K562 (cell line): ENCODE results near the gene HTR3B. TPM values are rescaled to one million over a fixed set of nuclear protein-coding genes. Genes with fewer than 3 reads are reported as not detected.

Source experiments
- ARHGAP35 ChIP-seq: fragments of 450-650 bp; IDR thresholded peaks from 2 replicates; pipeline ENCODE4 v1.6.1; 2018; ENCODE audit not compliant: partially characterized antibody
- E4F1 ChIP-seq: fragments of 250-450 bp; sonication (Bioruptor Pico); IDR thresholded peaks from 2 replicates; pipeline ENCODE4 v1.5.0; 2021; ENCODE audit warnings: mild to moderate bottlenecking, borderline replicate concordance
- ETV6 ChIP-seq, 3 experiments: fragments of 150-350 bp in 1 of 3; sonication (generic) in 1 of 3; formaldehyde crosslinking in 1 of 3; IDR thresholded peaks; 2 replicates each; pipeline versions ENCODE4 v1.6.1 to v1.8.0; 2014 to 2022; ENCODE audit warnings: borderline replicate concordance in 2 of 3, low read depth in 2 of 3, antibody characterized with exemption in 1 of 3, low read length in 1 of 3, mild to moderate bottlenecking in 1 of 3, missing genetic modification reagents in 1 of 3
- GTF2E2 ChIP-seq: fragments of 200-800 bp; sonication (Bioruptor generic); IDR thresholded peaks from 2 replicates; pipeline ENCODE4 v1.6.1; 2016; ENCODE audit warnings: missing genetic modification characterization, missing compliant biosample characterization
- IRF1 ChIP-seq: sonication (generic); formaldehyde crosslinking; IDR thresholded peaks from 2 replicates; pipeline ENCODE4 v1.8.0; 2022; ENCODE audit warnings: missing genetic modification reagents, mild to moderate bottlenecking, borderline replicate concordance
- MCM2 ChIP-seq: fragments of 450-650 bp; IDR thresholded peaks from 2 replicates; pipeline ENCODE4 v1.6.1; 2017; ENCODE audit warnings: low read depth, mild to moderate bottlenecking
- NFYB ChIP-seq: IDR thresholded peaks from 2 replicates; pipeline ENCODE4 v1.6.1; 2011; ENCODE audit warnings: mild to moderate bottlenecking, moderate library complexity; ENCODE audit not compliant: insufficient read length; ENCODE audit errors: extremely low read depth
- PHB ChIP-seq: fragments of 250-450 bp; sonication (Bioruptor Pico); IDR thresholded peaks from 2 replicates; pipeline ENCODE4 v1.5.0; 2021
- SIN3A ChIP-seq, 2 experiments: fragments of 150-350 bp in 1 of 2; IDR thresholded peaks; 2 replicates each; pipeline ENCODE4 v1.6.1; 2011 to 2016; ENCODE audit warnings: borderline replicate concordance in 2 of 2, low read depth in 2 of 2, low read length in 2 of 2, mild to moderate bottlenecking in 2 of 2, moderate library complexity in 2 of 2; ENCODE audit not compliant: control insufficient read depth in 1 of 2
- ZBTB40 ChIP-seq, 2 experiments: fragments of 450-650 bp in 1 of 2; sonication (generic) in 1 of 2; formaldehyde crosslinking in 1 of 2; IDR thresholded peaks; 2 replicates each; pipeline versions ENCODE4 v1.7.1 to v1.9.0; 2016 to 2022; ENCODE audit warnings: inconsistent platforms in 1 of 2, mild to moderate bottlenecking in 1 of 2, missing genetic modification reagents in 1 of 2
- ZNF668 ChIP-seq: fragments of 250-450 bp; sonication (Bioruptor Pico); IDR thresholded peaks from 2 replicates; pipeline ENCODE4 v1.8.0; 2022; ENCODE audit warnings: mild to moderate bottlenecking, inconsistent platforms
- polyA plus RNA-seq, 8 experiments: library from polyadenylated mRNA; depleted of rRNA in 4 of 8; stranded (reverse) in 5 of 8; unstranded in 3 of 8; fragments of >200 nt; fragmentation: Nextera tagmentation in 2 of 8; fragmentation: Illumina TruSeq in 1 of 8; extraction: Ambion mirVana in 2 of 8; extraction: Trizol in 1 of 8; gene quantifications; 2 replicates each; pipeline versions ENCODE4 v1.2.1 to v1.2.3, GENCODE V29; 2011 to 2014; ENCODE audit warnings: inconsistent platforms in 1 of 8, missing spikeins in 1 of 8
- total RNA-seq, 7 experiments: library from RNA; depleted of rRNA in 6 of 7; stranded (reverse); fragments of >200 nt in 6 of 7; fragmentation: Illumina TruSeq in 2 of 7; extraction: Trizol in 2 of 7; gene quantifications; 2 replicates each; pipeline versions ENCODE4 v1.2.1 to v1.2.3, GENCODE V29; 2011 to 2021; ENCODE audit warnings: low replicate concordance in 1 of 7

The HTR3B gene
- total and polyA plus RNA-seq, 9 of the 15 experiments (the other 6 are each of a cell fraction or from before 2014, with no cell fraction given), result not detected

GRCh38 chr11:113876074-113876797 lies 28.4 kb upstream of the HTR3B start (continued):
- TF ChIP-seq E4F1 (CRISPR knock-in tag), result no peak
- no peak for TF ChIP-seq ETV6 (IDR thresholded peaks at IDR 0.05; ENCODE audit: borderline replicate concordance in 1 of 2, low read depth in 2 of 2, low read length in 1 of 2)
- TF ChIP-seq ETV6 (CRISPR knock-in tag; IDR thresholded peaks at IDR 0.05; ENCODE audit: borderline replicate concordance), result no peak
- TF ChIP-seq IRF1 (CRISPR knock-in tag), result no peak
- no peak for TF ChIP-seq PHB
- TF ChIP-seq GTF2E2 (tag), result peak; percentile 90; the same call in 1 of the 2 replicates
- TF ChIP-seq ARHGAP35, result peak; percentile 5
- TF ChIP-seq ZBTB40 (IDR thresholded peaks at IDR 0.05), result peak; percentile 61; the same call in 1 of the 2 replicates
- TF ChIP-seq ZBTB40 (CRISPR knock-in tag; IDR thresholded peaks at IDR 0.05), result no peak
- 0 out of 2 replicates have a peak, but pooled peaks have one; percentile 9 for TF ChIP-seq ZNF668 (CRISPR knock-in tag)
- TF ChIP-seq SIN3A (IDR thresholded peaks at IDR 0.05; ENCODE audit: borderline replicate concordance in 2 of 2, control insufficient read depth in 1 of 2, low read depth in 2 of 2, low read length in 2 of 2), result no peak
- no peak for TF ChIP-seq MCM2
- no peak for TF ChIP-seq NFYB
